ENCODE results near the gene SLC26A8.

The SLC26A8 gene, protein sequence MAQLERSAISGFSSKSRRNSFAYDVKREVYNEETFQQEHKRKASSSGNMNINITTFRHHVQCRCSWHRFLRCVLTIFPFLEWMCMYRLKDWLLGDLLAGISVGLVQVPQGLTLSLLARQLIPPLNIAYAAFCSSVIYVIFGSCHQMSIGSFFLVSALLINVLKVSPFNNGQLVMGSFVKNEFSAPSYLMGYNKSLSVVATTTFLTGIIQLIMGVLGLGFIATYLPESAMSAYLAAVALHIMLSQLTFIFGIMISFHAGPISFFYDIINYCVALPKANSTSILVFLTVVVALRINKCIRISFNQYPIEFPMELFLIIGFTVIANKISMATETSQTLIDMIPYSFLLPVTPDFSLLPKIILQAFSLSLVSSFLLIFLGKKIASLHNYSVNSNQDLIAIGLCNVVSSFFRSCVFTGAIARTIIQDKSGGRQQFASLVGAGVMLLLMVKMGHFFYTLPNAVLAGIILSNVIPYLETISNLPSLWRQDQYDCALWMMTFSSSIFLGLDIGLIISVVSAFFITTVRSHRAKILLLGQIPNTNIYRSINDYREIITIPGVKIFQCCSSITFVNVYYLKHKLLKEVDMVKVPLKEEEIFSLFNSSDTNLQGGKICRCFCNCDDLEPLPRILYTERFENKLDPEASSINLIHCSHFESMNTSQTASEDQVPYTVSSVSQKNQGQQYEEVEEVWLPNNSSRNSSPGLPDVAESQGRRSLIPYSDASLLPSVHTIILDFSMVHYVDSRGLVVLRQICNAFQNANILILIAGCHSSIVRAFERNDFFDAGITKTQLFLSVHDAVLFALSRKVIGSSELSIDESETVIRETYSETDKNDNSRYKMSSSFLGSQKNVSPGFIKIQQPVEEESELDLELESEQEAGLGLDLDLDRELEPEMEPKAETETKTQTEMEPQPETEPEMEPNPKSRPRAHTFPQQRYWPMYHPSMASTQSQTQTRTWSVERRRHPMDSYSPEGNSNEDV

DNA sequence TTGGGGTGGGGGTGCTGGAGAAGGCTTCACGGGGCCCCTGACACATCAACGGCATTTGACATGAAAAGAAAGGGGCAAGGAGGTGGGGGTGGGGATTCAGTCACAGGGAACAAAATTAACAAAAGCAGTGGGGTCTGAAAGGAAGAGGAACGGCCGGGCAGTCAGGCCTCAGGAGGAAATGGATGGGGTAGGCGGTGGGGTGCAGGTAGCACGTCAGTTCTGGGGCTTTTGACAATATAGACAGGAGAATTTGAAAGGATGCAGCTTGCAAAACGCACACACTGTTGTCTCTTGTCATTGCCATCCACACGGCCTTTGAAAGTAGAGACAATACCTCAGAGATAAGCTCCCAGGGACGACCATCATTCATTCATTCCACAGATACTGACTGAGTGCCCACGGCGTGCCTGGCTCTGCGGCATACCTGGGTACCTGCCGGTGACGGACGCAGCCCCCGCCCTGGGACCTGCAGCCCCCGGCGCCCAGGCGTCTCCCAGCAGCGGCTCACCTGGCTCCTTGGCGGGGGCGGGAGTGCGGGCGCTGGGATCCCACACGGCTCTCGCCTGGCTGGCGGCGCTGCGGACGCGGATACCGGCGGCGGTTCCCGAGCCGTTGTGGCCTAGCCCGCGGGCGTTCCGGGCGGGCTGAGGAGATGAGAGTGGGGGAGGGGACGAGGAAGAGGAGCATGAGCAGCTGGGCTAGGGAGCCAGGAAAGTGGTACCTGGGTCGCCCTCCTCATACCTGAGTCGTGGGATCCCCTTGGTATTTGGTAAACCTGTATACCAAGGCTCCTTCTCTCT lies at the start of gene SLC26A8:
Gene SLC26A8 (minus strand): TSS at position 646 of the 800 bp plus-strand sequence. CDS start 4,934 bp downstream, outside the sequence.
- no peak for DNase-seq (ENCODE audit: low read depth in 3 of 3)

DNA sequence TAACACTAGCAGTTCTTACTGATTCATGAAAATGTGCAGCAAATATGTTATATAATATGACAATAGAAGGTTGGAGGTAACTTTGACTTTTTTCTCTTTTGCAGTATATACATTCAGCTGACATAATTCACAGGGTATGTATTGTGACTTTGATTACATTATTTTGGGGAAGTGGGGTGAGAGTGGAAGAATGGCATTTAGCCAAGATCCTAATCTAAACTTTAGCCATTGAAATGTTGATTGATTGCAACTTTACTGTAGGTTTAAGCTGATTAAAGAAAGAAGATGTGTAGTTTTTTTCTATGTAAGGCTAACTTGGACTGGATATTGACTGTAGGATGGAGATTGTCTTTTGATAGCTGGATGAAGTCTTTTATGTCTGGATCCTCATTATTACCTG lies 49.1 kb upstream of the SLC26A8 start:
- no peak for DNase-seq (ENCODE audit: low read depth in 3 of 3)

DNA sequence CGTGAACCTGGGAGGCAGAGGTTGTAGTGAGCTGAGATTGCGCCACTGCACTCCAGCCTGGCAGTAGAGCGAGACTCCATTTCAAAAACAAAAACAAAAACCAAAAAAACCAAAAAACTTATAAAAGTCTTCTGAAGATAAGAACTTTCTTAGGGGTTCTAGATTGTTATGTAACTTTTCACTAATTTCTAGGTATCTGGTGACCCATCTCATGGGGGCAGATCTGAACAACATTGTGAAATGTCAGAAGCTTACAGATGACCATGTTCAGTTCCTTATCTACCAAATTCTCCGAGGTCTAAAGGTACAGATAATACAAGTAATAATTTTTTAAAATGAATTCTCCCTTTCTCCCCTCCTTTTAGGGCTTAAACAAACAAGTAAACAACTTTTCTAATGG lies 48.2 kb upstream of the SLC26A8 start:
- no peak for DNase-seq (ENCODE audit: low read depth in 3 of 3)

DNA sequence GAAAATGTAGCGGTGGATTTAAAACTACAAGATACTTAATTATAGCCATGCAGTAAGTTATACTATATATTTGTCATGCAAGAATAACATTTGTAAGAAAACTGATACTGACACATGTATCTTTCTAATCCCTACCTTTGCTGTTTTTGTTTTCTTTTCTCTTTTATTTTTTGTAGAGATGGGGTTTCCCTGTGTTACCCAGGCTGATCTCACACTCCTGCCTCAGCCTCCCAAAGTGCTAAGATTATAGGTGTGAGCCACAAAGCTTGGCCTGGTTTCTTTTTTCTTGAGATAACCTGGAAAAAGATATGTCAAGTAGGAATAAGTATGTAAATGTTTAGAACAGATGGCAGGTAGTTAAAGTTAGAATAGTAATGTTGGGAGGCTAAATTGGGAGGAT lies 47.3 kb upstream of the SLC26A8 start:
- no peak for DNase-seq (ENCODE audit: low read depth in 3 of 3)

DNA sequence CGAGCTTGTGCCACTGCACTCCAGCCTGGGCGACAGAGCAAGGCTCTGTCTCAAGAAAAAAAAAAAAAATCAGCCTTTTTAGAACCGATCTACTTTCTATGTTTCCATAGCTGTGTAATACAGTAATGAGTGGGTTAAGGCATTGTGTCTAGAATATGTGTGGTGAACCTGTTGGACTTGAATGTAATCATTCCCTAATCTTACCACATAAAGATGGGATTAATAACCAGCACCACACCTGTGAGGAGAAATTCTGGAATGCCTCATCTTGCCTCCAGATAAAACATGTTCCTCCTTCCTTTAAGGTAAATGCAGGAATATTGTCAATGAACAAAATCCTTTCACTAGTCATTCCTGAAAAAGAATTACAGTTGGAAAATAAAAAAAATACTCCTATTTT lies 46.8 kb upstream of the SLC26A8 start:
- DNase-seq (ENCODE audit: low read depth in 3 of 3), result no peak

DNA sequence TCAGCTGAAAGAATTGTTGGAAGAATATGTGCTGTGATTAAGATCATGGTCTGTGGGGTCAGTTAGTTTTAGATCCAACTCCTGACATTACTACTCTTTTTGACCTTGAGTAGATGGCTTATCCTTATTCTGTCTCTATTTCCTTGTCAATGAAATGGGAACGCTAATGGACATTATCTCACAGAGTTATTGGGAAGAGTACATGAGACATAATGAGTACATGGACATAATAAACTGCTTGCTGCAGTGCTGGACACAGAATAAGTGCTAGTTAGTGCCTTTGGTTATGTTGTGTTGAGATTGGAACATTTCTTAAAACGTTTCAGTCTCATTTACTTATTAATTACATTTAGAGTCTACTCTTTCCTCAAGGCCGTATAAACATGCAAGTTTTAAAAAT lies 45.8 kb upstream of the SLC26A8 start:
- DNase-seq (ENCODE audit: low read depth in 3 of 3), result no peak

DNA sequence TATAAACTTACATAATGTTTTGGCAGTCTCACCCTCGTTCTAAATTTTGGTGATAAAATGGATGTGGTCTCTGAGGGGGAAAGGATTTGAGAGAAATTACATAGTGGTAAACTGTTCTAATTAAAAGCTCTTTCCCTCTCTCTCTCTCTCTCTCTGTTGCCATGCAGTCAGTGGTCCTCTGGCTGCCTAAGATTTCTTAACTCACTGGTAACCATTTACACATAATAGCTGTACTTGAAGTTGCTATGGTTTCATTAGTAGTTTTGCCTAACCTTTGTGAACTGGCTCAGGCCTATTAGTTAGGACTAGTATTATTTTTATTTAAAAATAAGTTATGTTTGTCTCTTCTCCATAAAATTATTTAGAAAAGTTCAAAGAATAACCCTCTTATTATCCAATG lies 45.1 kb upstream of the SLC26A8 start:
- DNase-seq (ENCODE audit: low read depth in 3 of 3), result no peak

DNA sequence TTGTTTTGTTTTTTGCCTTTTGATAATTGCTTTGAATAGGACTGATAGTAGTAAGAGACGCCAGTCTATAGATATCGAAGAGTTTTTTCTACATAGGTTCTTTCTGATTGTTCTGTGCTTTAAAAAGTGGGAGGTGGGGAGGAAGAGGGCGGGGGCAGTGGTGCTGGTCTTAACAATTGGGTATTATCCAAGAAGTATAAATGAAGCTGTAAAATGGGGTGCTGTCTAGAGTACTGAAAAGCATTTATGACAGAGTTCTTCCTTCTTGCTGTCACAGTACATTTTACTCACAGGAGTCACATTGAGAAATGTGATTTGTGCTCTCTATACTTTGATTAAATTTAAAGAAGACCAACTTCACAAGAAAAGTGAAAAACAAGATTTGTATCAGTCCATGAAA lies 44.1 kb upstream of the SLC26A8 start:
- no peak for DNase-seq (ENCODE audit: low read depth in 3 of 3)

DNA sequence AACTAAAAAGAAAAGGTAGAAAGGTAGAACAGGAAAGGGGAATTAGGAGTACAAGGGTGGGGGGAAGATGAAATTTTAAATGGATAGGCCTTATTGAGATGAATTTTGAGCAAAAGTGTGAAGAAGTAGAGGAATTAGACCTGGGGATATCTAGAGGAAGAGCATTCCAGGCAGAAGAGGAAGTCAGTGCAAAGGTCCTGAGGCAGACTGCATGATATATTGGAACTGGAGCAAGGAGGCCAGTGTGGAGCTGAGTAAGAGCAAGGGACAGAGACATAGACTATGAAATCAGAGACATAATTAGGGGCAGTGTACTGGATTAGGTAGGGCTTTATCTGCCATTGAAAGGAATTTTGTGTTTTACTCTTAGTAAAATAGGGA lies 43.6 kb upstream of the SLC26A8 start:
- no peak for DNase-seq (ENCODE audit: low read depth in 3 of 3)

DNA sequence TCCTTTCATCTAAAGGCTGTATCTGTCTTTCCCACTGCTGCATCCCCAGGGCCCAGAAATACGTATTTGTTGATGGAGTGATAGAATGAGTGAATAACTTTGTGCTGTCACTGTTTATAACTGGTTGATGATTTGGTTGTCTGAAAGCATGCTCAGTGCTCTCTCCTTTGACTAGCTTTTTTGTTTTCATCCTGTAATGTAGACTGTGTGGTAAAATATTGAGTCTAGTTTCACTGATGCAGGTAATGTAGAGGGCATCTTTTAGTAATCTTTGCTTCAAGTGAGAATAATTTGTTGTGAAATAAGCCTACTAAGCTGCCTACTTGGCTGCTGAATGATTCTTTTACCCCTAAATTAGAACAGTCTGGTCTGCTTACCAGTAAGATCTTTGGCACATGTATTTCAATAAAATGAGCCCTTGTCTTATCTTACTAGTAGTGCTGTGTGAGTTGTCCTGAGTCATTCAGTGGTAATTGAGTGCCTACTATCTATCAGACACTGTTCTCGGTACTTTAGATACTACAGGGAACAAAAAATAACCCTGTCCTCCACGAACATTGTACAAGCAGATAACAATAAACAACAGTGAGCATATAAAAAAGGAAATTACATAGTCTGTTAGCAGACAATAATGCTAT lies 43.1 kb upstream of the SLC26A8 start:
- no peak for DNase-seq (ENCODE audit: low read depth in 3 of 3)

DNA sequence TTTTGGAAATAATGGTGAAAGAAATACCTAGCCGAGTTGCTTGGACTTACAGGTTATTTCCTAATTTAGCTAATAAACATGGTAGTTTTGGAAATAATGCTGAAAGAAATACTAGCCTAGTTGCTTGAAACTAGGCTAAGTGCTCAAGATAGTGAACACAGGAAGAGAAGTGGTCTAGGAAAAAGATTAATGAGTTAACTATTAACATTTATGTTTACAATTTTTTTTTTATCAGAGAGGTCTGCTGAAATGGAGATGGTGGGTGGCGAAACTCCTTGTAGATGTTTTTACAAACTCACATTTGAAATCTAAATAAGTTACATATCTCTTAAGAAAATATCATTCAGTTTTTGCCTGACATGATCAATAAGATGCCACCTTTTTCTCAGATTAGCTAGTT lies 42.4 kb upstream of the SLC26A8 start:
- DNase-seq (ENCODE audit: low read depth in 3 of 3), result no peak

DNA sequence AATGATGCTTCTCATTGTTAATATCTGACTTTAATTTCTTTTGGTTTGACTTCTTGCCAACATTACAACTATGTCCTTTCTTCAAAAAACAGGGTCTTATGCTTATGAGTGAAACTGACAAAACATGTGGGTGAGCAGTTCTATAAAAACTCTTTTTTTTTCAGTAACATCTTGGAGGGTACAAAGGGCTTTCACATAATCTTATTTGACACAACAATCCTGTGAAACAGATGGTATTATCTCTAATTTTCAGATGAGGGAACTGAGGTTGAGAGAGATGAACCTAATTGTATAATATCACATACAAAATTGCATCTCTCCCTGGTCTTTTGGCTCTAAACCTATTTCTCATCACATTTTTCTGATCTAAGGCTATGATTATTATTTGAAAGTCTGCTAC lies 41.5 kb upstream of the SLC26A8 start:
- no peak for DNase-seq (ENCODE audit: low read depth in 3 of 3)

DNA sequence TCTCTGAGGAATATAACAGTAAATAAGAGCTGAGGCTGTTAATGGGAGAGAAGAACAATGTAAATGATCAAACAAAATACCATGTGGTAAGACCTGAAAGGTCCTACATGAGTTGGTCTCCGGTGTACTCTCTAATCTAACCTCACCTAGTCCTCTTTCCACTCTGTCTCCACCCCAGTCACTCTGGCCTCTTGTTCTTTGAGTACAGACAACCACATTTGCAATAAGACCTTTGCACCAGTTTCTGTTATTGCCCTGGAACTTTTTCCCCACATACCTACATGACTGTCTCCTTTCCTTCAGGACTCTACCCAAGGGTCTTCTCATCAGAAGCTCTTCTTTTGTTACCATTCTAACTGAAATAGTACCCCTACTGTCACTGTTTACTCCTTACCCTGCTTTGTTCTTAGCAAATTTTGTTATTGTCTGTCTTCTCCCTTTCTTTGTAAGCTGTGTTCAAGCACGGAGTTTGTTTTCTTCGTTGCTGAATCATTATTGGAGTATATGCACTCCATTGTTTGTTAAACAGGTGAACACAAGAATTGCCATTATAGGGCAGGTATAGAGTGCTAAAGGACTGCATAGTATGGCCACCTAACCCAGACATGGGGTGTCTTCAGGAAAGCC lies 40.4 kb upstream of the SLC26A8 start:
- DNase-seq (ENCODE audit: low read depth in 3 of 3), result no peak

DNA sequence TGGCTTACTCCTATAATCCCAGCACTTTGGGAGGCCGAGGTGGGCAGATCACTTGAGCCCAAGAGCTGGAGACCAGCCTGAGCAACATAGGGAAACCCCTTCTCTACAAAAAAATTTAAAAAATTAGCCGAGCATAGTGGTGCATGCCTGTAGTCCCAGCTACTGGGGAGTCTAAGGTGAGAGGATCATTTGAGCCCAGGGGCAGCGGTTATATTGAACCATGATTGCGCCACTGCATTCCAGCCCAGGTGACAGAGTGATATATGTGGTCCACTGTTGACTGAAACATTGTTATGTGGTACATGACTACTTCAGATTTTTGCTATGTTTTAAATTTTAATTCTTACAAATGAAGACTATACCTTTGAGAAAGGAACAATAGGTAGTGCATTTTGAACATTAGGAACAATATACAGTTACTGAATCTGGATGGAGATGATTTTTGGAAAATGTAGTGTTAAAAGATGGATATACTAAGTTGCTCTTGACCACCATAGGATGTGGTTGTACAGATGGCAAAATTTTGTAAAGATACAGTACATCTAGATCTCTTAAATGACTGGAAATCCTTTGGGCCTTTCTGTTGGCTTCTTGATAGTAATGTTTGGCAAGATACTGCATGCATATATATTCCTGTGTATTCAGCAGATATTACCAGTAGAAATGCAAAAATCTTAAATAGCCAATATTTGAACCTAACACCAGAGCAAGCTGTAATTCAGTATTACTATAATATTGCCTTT lies 39.0 kb upstream of the SLC26A8 start:
- no peak for DNase-seq (ENCODE audit: low read depth in 3 of 3)

DNA sequence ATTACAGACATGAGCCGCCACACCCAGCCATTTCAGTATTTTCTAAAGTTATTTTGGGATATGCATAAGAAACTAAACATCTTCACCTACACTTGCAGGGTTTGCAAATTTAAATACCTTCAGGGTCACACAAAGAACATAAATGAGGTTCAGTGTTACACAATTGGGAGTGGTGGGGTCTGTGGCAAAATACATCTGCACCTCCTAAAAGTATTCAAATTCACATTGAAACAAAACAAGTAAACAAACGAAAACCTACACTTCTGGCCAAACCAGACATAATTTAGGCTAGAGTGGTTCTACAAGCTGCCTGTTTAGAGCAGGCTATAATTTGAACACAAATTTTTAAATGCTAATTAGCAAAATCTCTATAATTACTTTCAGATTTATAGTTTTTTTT lies 37.8 kb upstream of the SLC26A8 start:
- no peak for DNase-seq (ENCODE audit: low read depth in 3 of 3)

DNA sequence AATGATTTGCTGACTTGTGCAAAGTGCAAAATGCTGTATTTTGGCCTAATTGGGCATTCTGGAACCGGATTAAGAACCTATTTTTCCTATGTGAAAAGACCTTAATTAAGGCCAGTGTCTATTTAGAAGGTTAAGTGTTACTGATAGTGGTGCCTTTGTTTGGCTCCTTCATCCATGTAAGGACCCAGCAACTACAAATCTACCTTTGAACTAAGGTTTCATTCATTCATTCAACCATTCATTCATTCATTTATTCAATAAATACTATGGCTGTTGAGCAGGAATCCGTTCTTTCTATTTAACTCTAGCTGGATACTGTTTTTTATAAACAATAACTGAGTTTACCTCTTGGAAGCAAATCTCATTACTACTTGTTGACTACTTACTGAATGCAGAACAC lies 36.8 kb upstream of the SLC26A8 start:
- DNase-seq (ENCODE audit: low read depth in 3 of 3), result no peak

DNA sequence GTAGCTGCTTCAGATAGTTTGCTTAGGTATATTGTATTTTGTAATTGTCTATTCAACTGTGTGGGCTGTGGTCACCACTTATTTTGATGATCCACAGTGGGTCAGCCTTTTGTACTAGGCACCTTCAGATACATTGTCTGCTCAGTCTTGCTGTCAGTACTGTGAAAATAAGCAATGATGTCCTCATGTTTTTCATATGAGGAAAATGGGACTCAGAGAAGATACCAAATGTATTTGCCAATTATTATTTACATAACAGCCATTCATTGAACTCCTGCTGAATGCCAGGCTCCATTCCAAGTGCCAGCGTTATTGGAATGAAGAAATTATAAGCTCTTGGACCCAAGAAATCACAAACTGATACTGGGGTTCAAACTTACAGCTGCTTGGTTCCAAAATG lies 31.7 kb upstream of the SLC26A8 start:
- no peak for DNase-seq (ENCODE audit: low read depth in 3 of 3)

DNA sequence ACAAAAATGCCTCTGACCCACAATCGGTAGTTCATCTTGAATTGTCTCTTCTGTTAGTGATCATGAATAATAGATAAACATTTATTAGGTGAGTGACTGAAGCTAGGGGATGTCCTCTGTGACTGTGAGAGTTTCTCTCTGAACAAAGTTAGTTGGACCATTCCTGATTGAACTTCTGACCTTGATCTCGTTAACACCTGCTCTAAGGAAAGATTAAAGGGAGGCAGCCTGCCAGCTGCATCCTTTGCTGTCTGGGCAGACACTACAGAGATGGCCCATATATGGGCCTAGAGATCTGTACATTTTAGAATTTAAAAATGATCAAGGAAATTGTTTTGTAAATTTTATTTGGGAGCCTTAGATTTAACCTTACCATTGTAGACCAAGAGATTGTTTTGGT lies 30.5 kb upstream of the SLC26A8 start:
- no peak for DNase-seq (ENCODE audit: low read depth in 3 of 3)

DNA sequence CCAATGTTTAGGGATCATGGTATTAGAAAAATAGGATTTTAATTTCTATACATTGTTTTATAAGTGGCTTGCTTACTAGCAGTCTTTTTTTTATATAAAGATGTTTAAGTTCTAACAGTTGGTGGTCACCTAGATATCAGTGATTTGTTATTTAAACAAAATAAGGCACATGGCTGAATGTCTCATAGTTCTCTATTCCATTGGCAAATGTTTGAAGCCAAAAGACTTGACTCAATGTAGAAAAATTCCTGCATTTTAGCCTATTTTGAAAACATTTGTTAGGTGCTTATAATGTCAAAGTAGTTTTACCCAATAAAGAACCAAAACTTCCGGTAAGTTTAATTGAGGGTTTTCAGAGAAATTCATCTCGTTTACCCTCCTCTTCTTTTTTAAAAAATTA lies 30.0 kb upstream of the SLC26A8 start:
- DNase-seq (ENCODE audit: low read depth in 3 of 3), result no peak

DNA sequence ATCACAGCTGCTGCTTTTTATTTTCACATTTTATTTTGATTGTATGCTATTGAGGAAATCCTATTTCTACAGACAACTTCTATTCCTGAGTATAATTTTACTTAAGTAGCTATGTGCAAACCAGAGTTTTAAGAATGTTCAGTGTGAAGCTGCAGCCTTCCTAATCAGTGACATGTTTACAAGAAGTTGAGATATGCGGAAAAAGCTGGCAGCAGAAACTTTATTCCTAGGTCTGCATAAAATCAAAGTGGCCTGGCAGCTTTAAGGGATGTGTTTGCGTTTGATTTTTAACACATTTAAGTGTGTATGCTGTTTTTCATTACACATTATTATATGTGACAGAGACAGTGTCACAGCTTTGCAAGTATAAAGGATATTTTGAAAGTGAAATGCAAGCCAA lies 29.4 kb upstream of the SLC26A8 start:
- no peak for DNase-seq (ENCODE audit: low read depth in 3 of 3)
